GM21576 (cell line): Measurements from ENCODE around the gene SREK1IP1.
"Not testable (repeated sequence)": the region's sequence is repeated elsewhere in the genome, so short reads cannot be mapped to it uniquely, and the experiment has no call there.

Source experiments
- ATAC-seq: cut with Tn5 transposase; IDR thresholded peaks from one replicate; pipeline ENCODE4 v1.9.1; 2021; ENCODE audit warnings: mild to moderate bottlenecking, moderate library complexity; ENCODE audit not compliant: unreplicated experiment

Gene SREK1IP1

GRCh38 chr5:64765804-64766504 lies 2.5 kb downstream of the SREK1IP1 start:
- ATAC-seq, result no peak

- no peak for ATAC-seq
Observed at GRCh38 chr5:64763948-64764503, 4.5 kb downstream of the SREK1IP1 start.

GRCh38 chr5:64759960-64760660 lies 8.4 kb downstream of the SREK1IP1 start:
- no peak for ATAC-seq

- no peak for ATAC-seq
Observed at GRCh38 chr5:64758901-64759300, 9.6 kb downstream of the SREK1IP1 start.

- no peak for ATAC-seq
Observed at GRCh38 chr5:64754066-64754465, 14.4 kb downstream of the SREK1IP1 start.

- ATAC-seq, result no peak
Observed at GRCh38 chr5:64749385-64749784, 19.1 kb downstream of the SREK1IP1 start.

- no peak for ATAC-seq
Observed at GRCh38 chr5:64746446-64746845, 22.0 kb downstream of the SREK1IP1 start.

GRCh38 chr5:64744914-64745313 lies 23.6 kb downstream of the SREK1IP1 start:
- no peak for ATAC-seq

GRCh38 chr5:64742821-64743220 lies 25.7 kb downstream of the SREK1IP1 start:
- no peak for ATAC-seq

- no peak for ATAC-seq
Observed at GRCh38 chr5:64742411-64742810, 26.1 kb downstream of the SREK1IP1 start.

GRCh38 chr5:64727150-64727549 lies 41.3 kb downstream of the SREK1IP1 start:
- no peak for ATAC-seq

GRCh38 chr5:64722588-64722987 lies 45.9 kb downstream of the SREK1IP1 start:
- no peak for ATAC-seq

- ATAC-seq, result not testable (repeated sequence)
Observed at GRCh38 chr5:64714495-64714894, 54.0 kb downstream of the SREK1IP1 start.

GRCh38 chr5:64707191-64707590 lies 61.3 kb downstream of the SREK1IP1 start:
- ATAC-seq, result no peak

GRCh38 chr5:64706074-64706473 lies 62.4 kb downstream of the SREK1IP1 start:
- not testable (repeated sequence) for ATAC-seq

- ATAC-seq, result no peak
Observed at GRCh38 chr5:64700765-64701164, 67.7 kb downstream of the SREK1IP1 start.

GRCh38 chr5:64696414-64696813 lies 72.1 kb downstream of the SREK1IP1 start:
- not testable (repeated sequence) for ATAC-seq

GRCh38 chr5:64693636-64694035 lies 74.9 kb downstream of the SREK1IP1 start:
- no peak for ATAC-seq

- ATAC-seq, result no peak
Observed at GRCh38 chr5:64691291-64691690, 77.2 kb downstream of the SREK1IP1 start.

GRCh38 chr5:64690417-64691151 lies 77.9 kb downstream of the SREK1IP1 start, which contains the start of gene SHISAL2B:
Gene SHISAL2B (plus strand): TSS chr5:64690503. CDS start chr5:64690624, 121 bp downstream.
- no peak for ATAC-seq

- ATAC-seq, result no peak
Observed at GRCh38 chr5:64690104-64690416, 78.4 kb downstream of the SREK1IP1 start.
